AG04450 (cell line): Measurements from ENCODE around the gene NDUFS1. TPM values are rescaled to one million over a fixed set of nuclear protein-coding genes. Genes with fewer than 3 reads are reported as not detected.

Source experiments
- CTCF ChIA-PET: fragments of 300-600, 350-600 bp; formaldehyde crosslinking; extraction: SDS; loops from one replicate; lab custom pipeline; 2022; ENCODE audit warnings: antibody characterized with exemption, inconsistent platforms; lab: Charles Lee
- POLR2A ChIA-PET: fragments of 350-600 bp; formaldehyde crosslinking; extraction: SDS; loops from one replicate; lab custom pipeline; 2021; ENCODE audit warnings: antibody characterized with exemption, inconsistent platforms; lab: Yijun Ruan, JAX
- DNase-seq: peaks from one replicate; pipeline ENCODE4 v3.0.0-alpha.2; 2011; ENCODE audit warnings: low read depth, low spot score
- H3K27ac ChIP-seq: one replicate; pipeline ENCODE4 v1.5.1; 2012; ENCODE audit warnings: low read depth, low read length, control low read depth
- H3K27me3 ChIP-seq: one replicate; pipeline ENCODE4 v1.6.0; 2012; ENCODE audit warnings: low read length; ENCODE audit not compliant: control insufficient read depth, insufficient read depth
- H3K4me3 ChIP-seq: 2 replicates; pipeline ENCODE4 v1.5.1; 2011; ENCODE audit warnings: mild to moderate bottlenecking, low read depth, low read length, control low read depth
- H3K9me3 ChIP-seq: 2 replicates; pipeline ENCODE4 v1.5.1; 2012; ENCODE audit warnings: low read length; ENCODE audit not compliant: control insufficient read depth, insufficient read depth
- polyA plus RNA-seq: library from polyadenylated mRNA; depleted of rRNA; stranded (reverse); fragments of >200 nt; gene quantifications from 2 replicates; pipeline ENCODE4 v1.2.3, GENCODE V29; 2011
- TF ChIP-seq, protein P1 (sequence below): IDR thresholded peaks from 2 replicates; pipeline ENCODE4 v1.5.1; 2011; ENCODE audit warnings: low read depth, low read length, control low read depth, inconsistent platforms

NDUFS1 gene
- polyA plus RNA-seq, 1 experiment: 129 TPM

DNA sequence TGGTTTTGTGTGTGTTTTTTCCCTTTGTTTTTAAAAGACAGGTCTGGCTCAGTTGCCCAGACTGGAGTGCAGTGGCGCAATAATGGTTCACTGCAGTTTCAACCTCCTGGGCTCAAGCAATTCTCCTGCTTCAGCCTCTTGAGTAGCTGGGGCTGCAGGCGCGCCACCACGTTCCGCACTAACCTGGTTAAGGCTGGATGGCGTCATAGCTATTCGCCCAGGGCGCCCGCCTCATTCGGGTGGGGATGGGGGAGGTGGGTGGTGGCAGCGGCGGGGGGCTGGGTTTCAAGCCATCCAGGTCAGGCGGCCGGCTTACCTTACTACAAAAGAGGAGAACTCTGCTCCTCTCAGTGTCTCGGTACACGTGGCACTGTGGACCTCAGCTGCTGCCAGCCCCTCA is 43.2 kb upstream of the NDUFS1 start:
- ChIA-PET POLR2A (no interaction called here), CTCF (no interaction called here)
- no peak overlapping the region for H3K4me3 ChIP-seq
- TF ChIP-seq, protein P1, sequence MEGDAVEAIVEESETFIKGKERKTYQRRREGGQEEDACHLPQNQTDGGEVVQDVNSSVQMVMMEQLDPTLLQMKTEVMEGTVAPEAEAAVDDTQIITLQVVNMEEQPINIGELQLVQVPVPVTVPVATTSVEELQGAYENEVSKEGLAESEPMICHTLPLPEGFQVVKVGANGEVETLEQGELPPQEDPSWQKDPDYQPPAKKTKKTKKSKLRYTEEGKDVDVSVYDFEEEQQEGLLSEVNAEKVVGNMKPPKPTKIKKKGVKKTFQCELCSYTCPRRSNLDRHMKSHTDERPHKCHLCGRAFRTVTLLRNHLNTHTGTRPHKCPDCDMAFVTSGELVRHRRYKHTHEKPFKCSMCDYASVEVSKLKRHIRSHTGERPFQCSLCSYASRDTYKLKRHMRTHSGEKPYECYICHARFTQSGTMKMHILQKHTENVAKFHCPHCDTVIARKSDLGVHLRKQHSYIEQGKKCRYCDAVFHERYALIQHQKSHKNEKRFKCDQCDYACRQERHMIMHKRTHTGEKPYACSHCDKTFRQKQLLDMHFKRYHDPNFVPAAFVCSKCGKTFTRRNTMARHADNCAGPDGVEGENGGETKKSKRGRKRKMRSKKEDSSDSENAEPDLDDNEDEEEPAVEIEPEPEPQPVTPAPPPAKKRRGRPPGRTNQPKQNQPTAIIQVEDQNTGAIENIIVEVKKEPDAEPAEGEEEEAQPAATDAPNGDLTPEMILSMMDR: no peak
- H3K9me3 ChIP-seq: no peaks in the 10 kb centered on the region
- H3K27ac ChIP-seq: no peak overlapping the region
- no peaks in the 10 kb centered on the region for H3K27me3 ChIP-seq
- DNase-seq: no peak

DNA sequence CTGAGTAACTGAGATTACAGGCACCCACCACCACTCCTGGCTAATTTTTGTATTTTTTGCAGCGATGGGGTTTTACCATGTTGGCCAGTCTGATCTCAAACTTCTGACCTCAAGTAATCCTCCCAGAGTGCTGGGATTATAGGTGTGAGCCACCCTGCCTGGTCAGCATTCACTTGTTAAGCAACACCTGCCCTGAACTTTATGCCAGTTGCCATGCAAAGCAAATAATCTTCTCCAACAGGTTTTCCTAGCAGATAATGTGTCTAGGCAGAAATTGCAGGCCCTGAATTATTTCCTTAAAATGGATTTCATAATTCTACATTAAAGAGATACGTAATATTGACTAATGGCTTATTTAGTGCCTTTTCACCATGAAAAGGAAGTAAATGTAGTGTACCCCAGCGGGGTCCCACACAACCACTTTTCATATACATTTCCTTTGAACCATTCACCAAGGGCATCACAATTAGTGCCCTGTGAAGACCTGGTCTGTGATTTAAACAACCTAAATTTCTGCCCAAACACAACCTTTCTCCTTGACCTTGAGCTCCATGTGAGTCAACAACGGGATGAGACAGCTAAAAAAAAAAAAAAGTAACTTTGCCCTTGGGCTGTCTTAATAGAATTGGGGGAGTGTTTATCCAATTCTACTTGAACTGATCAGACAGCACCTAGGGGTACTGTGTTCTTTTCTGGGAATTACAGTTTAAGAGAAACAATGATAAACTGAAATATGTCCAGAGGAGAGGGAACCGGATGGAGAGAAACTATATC is 42.0 kb upstream of the NDUFS1 start:
- Histone ChIP-seq H3K9me3 (no peaks in the 10 kb centered on the region), H3K27ac (no peak overlapping the region), H3K27me3 (no peaks in the 10 kb centered on the region), H3K4me3 (no peak overlapping the region)
- DNase-seq: no peak
- TF ChIP-seq, protein P1: no peak
- POLR2A ChIA-PET: interaction anchor here (0.6 kb wide), 1 partner anchor 12 kb away, joined by 3 read pairs; no protein-coding TSS in a partner anchor
- CTCF ChIA-PET: interaction anchor here (0.6 to 1.0 kb wide), 2 partner anchors 23 to 37 kb away, joined by 3 read pairs; no protein-coding TSS in a partner anchor

DNA sequence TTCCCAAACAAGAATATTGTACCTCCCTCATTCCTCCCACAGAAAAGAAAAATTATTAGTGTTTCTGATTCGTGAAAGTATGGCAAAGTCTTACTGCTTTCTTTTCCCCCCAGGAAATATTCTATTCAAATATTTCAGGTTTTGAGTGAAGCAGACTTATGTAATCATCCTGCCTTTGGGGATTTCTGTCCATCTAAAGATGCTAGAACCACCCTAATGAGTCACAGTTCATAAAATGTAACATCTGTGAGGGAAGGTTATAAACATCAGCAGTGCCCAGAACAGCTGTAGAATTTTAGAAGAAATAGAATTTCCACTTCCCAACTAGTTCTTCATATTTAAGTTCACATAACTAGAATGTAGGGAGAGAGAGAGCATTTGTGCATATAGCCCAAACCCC is 39.4 kb upstream of the NDUFS1 start:
- ChIA-PET POLR2A (interaction anchor here (0.6 kb wide), 1 partner anchor 37 kb away, joined by 3 read pairs; no protein-coding TSS in a partner anchor), CTCF (no interaction called here)
- no peak for DNase-seq
- H3K9me3 ChIP-seq: no peaks in the 10 kb centered on the region
- no peak overlapping the region for H3K27ac ChIP-seq
- TF ChIP-seq, protein P1: no peak
- H3K4me3 ChIP-seq: no peak overlapping the region
- no peaks in the 10 kb centered on the region for H3K27me3 ChIP-seq

DNA sequence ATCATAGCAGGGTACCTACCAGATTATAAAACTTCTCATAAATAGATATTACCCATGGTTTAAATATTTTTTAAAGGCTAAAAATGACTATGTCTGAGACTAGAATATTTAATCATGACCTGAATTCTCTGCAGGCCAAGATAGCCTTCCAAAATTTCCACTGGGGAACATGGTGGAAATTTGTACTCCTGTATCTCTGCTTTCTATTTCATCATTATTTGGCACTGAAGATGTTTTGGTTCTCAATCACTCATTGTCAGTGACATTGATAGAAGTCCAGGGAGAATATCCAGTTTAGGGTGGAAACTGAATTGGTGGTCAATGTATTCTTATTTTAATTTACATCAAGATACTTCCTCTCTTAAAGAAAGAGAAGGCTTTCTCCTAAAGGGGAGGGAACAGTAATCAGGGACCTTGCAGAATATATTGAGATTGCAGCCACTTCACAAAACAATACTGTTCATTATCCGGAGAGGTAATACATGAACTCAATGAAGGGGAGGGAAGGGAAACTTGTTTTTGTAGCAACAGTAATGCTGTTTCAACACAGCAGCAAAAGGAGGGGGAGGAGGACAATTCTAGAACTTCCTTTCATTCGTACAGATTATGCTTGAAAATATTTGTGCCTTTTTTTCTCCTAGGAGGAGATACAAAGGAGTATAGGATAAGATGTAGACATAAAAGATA is 34.6 kb upstream of the NDUFS1 start:
- no peaks in the 10 kb centered on the region for H3K27me3 ChIP-seq
- CTCF ChIA-PET: no interaction called here

More for the DNA sequence above, 34.6 kb upstream of the NDUFS1 start:
- DNase-seq: no peak
- TF ChIP-seq, protein P1: no peak
- POLR2A ChIA-PET: no interaction called here
- Histone ChIP-seq H3K4me3 (no peak overlapping the region), H3K27ac (no peak overlapping the region), H3K9me3 (no peaks in the 10 kb centered on the region)
